GM18861 (cell line): ENCODE measurements around the gene HS3ST4.

Source experiments
- ATAC-seq: cut with Tn5 transposase; IDR thresholded peaks from one replicate; pipeline ENCODE4 v1.9.1; 2021; ENCODE audit not compliant: unreplicated experiment

HS3ST4 gene

DNA sequence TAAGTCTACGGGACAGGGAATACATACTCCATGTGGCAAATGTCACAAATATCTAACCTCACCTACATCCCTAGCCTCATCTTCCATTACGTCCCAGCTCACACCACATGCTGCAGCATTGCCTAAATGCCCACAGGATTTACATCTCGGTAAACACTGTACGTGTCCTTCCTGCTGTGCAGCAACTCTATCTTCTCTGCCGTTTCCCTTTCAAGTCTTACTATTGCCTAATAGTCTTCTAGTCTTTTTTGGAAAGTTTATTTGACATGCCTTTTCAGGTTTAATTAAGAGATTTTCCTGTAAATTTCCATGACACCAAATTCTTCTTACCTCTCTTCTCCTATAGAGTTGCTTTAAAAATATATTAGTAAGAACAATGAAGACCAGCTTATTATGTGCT lies 120.5 kb downstream of the HS3ST4 start:
- ATAC-seq = no peak

DNA sequence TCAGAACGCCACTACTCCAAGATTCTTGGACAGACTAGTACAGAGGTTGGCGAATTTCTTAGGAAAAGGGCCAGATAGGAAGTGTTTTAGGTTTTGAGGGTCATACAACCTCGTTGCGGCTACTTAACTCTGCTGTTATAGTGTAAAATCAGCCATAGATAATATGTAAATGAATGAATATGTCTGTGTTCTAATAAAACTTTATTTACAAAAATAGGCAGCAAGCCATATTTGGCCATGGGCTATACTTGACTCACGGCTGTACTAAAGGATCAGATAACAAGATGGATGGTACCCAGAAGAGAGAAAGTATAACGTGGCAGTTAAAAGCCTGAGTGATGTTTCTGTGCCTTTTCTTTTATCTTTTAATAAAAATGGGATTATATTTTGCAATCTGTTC lies 125.5 kb downstream of the HS3ST4 start:
- no peak for ATAC-seq

DNA sequence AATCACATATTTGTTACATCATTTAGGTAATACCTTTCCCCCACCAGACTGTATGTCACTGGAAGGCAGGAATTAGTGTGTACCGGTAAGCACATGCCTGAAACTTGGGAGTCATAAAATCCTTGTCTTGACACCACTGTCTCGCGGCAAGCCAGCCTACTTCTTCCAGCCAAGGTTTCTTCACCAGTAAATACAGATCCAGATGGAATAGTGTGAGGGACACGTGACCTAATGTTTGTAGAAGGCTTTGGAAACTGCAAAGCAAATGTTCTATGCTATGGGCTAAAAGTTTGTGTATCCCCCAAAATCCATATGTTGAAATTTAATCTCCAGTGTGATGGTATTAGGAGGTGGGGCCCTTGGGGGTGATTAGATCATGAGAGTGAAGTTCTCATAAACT lies 126.1 kb downstream of the HS3ST4 start:
- no peak for ATAC-seq

DNA sequence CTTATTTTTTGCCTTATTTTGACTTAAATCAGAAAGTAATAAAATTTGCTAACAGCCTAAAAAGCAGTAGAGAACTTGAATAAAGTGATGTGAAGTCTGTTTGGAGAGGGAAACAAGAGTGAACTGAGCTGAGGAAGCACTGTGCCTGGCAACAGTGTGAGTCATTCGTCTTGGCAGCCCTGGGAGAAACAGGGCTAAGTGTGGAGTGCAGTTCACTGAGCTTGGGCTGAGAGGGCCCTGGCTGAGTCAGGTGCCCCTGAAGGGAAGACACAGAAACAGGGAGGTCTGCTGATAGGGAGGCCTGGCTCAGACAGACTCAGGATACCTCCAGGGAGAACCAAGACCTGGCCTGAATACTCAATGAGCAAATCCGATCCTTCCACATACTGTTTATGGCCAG lies 132.1 kb downstream of the HS3ST4 start:
- ATAC-seq = no peak

DNA sequence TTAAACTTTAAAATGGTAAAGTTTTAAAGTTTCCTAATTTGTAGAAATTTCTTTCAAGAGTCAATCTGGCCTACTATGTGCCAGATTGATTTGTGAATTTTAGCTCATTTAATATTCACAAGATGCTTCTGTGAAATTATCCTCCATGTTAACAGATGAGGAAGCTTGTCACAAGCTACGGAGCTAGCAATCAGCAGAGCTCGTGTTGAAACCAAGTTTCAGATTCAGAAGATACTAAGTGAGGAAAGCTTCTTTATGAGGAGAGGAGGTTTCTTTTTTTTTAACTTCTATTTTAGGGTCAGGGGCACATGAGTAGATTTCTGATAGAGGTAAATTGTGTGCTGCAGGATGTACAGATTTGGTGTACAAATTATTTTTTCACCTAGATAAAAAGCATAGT lies 135.9 kb downstream of the HS3ST4 start:
- no peak for ATAC-seq

DNA sequence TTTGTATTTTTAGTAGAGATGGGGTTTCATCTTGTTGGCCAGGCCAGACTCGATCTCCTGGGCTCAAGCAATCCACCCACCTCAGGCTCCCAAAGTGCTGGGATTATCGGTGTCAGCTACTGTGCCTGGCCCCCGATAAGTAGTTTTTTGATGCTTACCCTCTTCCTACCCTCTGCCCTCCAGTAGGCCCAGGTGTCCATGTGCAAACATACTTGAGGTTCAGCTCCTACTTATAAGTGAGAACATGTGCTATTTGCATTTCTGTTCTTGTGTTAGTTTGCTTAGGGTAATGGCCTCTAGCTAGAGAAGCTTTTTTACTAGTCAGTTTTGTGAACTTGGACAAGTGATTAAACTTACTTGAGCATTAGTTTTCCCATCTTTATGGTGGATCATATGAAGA lies 136.8 kb downstream of the HS3ST4 start:
- no peak for ATAC-seq

DNA sequence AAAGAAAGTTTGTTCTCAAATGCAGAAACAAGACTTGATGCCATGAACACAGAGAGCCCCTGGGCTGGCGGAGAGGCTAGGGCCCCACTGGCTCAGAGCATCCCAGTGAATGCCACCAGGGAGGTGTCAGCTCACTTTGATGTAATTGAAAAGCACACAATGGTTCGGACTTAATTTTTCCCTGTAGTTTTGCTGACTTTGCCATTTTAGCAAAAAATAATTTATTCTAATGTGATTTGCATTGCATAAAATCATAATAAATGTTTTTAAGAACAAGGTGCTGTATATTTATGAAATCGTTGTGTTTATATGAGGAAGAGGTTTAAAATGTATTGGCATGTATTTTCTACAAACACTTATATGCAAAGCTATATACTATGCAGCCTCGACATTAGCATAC lies 140.5 kb downstream of the HS3ST4 start:
- ATAC-seq = no peak

DNA sequence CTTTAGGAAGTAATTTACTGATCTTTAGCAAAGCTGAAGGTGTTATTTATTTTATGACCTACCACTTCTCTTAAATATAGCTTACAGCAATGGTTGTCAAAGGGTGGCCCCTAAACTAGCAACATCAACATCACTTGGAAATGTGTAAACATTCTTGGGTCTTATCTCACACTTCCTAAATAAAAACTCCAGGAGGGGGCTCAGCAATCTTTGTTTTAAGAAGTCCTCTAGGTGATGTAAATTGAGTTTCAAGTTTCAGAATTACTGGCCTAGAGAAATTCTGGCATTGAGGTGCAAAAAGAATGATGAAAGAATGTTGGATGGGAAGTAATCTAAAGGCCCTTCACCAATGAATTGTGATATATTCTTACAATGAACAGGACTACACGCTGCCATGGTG lies 142.3 kb downstream of the HS3ST4 start:
- no peak for ATAC-seq

DNA sequence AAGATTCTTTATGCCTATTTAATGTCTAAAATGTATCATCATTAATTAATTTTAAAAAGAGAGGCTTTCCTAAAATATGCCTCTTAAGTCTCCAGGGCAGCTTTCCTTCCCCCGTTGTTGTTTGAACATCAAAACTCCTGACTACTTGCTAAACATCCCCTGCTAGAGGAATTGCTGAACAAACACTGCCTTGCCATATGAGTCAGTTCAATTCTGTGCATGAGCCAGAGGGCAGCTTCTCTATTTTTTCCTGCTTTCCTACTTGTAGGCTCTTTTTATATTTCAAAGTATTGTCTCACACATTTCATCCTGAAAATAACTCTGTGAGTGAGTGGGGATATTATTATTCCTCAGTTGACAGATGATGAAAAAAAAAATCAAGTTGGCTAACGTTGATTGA lies 143.4 kb downstream of the HS3ST4 start:
- no peak for ATAC-seq

DNA sequence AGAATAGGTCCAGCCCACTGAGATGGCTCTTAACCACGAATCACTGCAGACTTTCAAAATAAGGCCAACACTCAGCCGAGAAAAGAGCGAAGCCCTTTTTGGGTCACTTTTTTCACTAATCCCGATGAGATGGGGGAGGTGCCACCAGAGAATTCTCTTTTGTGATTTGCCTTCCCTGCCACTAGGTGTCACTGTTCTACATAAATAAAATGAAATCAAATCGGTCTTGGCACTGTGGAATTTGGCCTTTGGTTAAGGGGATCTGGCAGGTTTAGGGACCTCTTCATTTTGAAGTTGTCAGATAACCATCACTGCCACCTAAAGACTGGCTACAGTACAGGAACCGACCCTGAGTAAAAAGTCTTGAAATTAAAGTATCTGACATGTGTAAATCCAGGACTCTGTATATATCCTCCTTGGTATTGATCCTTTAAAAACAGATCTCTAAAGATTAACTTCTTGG lies 147.0 kb downstream of the HS3ST4 start:
- ATAC-seq = no peak

DNA sequence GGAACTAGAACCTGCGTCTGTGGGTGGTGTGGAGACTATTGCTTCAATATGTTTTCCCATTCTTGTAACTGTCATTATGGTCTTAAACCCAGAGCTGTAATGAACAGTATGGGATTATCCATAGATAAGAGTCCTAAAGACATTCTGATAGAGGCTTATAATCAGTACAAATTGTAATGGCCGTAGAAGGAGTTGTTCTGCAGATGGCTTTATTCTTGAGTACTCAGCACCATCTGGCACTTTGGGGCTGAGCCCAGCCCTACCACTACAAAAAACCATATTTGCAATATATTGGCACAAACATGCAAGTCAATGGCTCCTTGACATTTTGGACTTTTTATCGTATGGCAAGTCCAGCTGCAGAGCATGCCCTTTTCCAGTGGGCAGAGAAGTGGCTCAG lies 150.0 kb downstream of the HS3ST4 start:
- no peak for ATAC-seq

DNA sequence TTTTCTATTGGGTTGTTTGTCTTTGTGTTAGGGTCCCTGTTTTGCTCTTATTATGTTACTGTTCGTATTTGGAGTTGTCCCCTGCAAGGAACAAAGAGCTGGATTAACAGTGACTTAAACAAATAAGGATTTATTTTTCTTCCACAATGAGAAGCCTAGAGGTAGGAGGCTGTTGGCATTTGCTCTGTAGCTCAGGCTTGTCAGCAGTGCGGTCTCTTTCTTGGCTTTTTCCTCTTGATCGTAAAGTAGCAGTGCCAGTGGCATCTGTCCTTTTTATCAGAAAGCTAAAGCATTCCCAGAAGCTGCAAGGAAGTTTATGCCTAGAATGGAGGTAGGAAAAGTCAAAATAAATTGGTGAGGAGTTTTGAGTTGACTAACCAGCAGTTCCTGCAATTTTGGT lies 154.1 kb downstream of the HS3ST4 start:
- no peak for ATAC-seq

DNA sequence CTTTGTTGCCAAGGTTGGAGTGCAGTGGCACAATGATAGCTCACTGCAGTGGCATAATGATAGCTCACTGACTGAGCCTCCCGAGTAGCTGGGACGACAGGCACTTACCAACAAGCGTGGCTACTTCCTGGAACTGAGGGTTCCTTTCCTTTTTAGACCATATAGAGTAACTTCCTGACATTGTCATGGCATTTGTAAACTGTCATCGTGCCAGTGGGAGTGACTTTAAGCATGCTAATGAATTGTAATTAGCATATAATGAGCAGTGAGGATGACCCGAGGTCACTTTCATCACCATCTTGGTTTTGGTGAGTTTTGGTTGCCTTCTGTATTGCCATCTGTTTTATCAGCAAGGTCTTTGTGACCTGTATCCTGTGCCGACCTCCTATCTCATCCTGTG lies 162.4 kb downstream of the HS3ST4 start:
- ATAC-seq = no peak

DNA sequence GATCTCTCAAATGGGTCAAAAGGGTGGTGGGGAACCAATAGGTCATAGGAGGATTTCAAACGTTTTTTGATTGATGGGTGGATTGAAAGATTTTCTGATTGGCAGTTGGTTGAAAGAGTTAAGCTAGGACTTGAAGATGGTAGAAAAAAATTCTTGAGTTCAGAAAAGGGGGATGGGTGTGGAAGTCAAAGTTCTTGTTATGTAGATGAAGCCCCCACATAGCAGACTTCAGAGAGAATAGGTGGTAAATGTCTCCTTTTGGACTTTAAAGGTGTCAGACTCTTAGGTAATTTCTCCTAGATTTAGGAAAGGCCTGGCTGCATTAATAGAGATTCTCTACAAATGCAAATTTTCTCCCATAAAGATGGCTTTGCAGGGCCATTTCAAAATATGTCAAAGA lies 163.3 kb downstream of the HS3ST4 start:
- ATAC-seq = no peak

DNA sequence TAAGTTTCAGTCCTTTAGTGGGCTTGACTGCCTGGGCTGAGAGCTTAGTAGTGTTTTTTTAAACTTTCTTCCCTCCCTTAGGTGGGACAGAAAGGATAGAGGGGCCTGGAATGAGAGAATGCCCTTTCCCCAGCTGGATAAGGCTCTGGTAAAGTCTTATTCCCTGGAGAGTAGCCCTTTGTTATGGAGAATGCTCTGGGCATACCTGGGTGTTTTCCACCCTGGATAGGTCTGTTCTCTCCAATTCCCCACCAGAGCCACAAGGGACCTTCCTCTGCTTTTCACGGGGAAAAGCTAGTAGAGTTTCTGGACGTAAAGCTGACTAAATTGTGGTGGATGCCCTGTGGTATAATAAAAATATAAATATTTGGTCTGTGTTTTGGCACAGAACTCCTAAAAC lies 164.1 kb downstream of the HS3ST4 start:
- ATAC-seq = no peak

DNA sequence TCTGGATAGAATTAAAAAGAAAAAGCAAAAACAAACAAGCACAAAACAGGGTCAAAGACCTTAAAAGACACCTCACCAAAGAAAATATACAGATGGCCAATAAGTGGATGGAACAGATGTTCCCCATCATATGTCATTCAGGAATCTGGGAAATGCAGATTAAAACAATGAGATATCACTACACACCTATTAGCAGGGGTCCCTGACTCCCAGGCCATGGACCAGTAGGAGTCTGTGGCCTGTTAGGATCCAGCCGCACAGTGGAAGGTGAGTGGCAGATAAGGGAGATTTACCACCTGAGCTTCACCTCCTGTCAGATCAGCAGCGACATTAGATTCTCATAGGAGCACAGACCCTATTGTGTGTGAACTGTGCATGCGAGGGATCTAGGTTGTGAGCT lies 167.9 kb downstream of the HS3ST4 start:
- no peak for ATAC-seq

DNA sequence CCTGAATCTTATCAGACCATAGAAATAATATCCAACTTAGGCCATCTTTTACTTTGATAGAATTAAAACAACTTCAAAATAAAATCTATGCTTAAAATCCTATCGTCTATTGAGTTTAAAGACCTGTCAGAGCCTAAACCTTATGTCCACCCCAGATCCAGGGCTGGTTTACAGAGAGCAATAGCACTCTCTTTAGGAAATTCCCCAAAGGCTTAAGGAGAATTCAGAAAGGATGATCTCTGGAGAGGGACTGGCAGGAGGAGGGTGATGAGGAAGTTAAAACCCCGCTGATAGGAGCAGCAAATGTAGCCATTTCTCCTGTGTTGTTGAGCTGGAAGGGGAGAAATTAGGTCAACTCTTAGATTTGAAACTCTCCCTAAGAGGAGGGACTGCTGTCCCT lies 175.3 kb downstream of the HS3ST4 start:
- no peak for ATAC-seq

DNA sequence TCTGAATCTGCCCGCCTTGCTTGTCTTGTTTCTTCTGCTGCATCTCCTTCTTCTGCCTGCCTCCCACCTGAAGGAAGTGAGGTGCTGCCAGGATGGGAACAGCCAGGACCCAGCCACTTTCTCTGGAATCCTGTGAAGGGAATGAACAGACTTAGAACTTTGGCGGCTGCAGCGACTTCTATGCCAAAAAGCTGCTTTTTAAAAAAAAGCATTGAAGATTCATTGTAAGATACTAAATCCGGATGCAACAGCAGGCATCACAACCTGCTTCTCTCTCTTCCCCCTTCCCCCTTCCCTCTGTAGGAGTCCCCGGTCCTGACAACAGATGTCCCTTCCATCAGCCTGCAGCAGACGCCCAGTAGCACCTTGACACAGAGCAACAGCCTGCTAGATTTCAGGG lies 176.3 kb downstream of the HS3ST4 start:
- ATAC-seq = no peak

DNA sequence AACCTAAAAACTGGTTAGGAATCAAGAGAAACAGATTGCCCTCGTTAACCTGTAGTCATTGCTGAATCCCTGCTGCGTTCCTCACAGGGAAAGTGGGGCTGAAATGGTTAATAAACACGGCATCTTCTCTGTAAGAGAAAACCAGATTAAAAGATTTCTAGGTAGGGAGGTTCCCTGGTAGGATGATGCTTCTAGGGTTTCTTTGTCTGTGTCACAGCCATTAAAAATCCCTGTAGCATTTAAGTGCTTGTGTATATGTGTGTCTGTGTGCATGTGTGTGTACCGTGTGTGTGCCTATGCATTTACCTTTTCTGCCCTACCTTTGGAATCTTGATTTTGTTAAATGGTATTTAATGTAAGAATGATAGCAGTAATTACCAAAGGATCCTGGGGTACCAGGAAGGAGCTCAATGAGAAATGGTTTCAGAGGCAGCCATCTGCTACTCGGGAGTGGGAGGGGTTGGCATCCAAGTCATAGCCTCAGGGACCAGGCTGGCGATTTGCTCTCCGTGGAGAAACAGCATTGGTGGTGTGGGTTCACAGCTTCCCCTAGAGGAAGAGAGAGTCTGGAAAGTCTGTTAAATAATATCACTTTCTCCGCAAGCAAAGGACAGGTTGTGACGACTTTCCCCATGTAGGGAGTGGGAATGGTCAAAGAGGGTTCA lies 177.1 kb downstream of the HS3ST4 start:
- ATAC-seq = no peak

DNA sequence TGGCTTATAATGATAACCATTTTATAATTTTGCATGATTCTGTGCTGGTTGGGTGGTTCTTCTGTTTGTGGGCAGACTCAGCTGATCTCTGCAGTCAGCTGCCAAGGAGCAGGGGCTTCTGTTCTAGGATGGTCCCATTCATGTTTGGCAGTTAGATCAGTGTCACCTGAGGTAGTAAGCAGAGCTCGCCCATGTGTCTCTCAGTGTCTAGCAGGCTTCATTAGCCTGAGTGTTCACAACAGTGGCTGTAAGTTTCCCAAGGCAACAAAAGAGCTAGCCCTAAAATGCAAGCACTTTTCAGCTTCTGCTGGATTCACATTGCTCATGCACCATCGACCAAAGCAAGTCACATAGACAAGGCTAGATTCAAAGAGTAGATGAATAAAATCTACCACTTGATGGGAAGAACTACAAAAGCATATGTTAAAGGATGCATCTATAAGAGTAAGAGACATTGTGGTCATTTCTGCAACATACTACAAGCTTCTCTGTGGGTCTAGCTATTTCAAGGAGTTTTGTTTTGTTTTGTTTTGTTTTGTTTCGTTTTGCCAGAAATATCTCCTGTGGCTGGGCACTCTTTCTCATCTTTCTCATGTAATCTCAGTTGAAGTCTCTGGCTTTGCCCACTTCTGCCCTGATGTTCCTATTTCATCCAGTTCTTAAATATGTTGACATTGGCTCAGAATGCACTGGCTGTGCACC lies 180.8 kb downstream of the HS3ST4 start:
- ATAC-seq = no peak

DNA sequence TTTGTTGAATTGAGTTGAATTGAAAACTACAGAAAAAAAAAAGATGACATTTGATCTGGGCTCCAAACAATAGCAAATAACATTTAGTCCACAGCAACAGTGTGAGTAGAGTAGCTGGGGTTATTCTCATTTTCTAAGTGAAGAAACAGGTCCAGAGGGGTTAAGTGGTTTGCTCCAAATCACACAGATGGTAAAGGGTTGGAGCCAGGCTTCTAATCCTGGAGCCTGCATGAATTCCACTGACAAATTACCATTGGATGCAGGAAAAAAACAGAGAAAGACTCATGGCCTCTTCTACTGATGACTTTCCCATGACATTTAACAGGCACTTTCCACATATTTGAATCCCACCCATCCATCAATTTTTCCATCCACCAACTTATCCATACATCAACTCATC lies 182.4 kb downstream of the HS3ST4 start:
- no peak for ATAC-seq

DNA sequence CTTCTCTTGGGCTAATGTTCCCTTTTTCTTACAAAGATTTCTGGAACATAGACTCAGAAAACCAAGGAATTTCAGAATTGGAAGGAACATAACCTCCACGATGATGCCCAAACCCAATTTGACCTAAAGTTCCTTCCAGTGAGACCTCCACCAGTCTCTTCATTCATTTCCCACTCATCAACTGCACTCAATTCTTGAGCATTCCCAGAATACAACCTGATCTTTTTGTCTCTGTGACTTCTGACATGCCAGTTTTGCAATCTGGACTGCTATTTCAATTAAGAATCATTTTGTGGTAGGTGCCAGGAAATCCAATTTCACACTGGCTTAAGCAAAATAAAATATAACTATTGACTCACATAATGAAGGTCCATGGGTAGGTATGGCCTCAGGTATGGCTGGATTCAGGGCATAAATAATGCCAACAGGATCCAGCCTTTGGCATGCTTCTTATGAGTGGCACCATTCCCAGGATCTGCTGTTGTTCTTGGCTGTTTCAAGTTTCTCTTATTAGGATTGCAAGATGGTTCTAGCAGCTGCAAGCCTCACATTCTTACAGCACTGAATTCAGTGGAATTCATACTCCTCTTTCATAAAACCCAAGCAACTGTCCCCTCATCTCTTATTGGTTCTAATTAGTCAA lies 184.3 kb downstream of the HS3ST4 start:
- no peak for ATAC-seq
